Raji (cell line): ENCODE results near the gene MLYCD.

Experiments
- POLR2A ChIP-seq: IDR thresholded peaks from 2 replicates; pipeline ENCODE4 v1.6.1; 2011; ENCODE audit warnings: low read depth, low read length, control low read depth; ENCODE audit not compliant: insufficient read depth

The MLYCD gene

DNA sequence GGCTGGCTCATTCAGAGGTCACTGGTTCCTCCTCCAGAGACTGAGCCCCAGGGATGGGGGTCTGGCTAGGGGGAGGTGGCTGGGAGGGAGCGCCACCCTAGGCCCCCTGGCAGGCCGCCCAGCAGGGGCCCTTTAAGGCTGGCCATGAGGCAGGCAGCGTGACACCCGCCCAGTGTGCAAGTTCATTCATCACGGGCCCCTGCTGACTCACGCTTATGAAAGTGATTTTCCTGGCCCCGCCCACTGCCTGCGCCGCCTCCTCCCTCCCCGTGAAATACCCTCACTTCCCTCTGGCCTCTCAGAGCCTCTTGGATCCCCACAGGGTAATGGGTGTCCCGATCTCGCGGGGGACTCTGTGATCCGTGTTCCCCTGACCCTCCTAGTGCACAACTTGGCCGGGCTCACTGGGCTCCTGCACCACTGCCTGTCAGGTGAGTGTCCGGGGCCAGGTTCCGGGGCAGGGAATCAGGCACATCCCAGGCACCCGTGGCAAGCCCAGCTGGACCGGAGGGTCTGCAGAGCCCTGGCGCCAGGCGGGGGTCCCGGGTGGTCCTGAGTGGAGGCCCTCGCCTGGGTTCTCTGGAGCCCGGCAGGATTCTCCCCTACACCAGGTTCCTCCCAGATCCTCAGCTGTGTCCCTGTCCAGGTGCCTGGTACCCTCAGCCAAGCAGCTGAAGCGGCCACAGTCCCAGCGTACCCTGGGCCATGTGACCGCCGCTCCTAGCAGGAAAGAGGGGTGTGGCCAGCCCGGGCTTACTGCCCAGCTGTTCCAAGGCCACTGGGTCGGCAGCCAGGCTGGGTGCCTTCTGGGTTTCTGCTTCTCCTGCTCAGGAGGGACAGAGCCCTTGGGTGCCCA, 54.3 kb downstream of the MLYCD start, which contains the start of gene OSGIN1:
Gene OSGIN1, plus strand, starts transcription at position 301 of the 856 bp plus-strand sequence. CDS start 4,432 bp downstream, outside the sequence.
- peak; percentile 60 for TF ChIP-seq POLR2A

DNA sequence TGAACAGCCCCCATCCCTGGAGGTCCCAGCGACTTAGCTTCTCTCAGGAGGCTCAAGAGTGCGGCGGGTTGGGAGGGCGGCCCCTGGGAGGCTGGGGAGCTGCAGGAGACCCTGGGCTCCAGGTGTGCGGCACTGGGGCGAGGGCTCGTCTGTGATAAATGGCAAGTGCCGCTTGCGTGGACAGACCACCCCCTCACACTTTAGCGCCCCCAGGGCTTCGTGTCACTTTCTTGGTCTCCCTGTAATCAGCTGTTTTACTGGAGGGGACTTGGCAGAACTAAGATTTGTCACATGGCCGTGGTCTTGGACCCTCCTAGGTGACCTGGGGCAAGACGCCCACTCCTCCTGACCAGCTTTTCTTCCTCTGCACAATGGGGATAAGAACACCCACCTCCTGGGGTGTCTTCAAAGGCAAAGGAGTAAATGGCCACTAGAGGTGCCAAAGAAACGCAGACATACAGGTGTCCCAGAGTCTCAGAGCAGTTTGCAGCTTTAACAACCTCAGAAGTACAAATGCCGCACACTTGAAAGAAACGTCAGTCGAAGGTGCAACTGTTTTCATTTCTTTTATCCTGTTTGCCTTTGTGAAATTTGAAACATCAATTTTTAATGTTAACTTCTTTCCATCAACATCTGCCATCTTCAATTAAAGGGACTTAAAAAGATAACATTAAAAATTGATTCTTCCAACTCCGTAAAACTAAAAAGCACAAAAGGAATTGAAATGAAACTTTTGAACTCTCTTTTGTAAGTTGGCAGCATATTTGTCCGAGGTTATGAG, 55.1 kb downstream of the MLYCD start:
- TF ChIP-seq POLR2A, result no peak

DNA sequence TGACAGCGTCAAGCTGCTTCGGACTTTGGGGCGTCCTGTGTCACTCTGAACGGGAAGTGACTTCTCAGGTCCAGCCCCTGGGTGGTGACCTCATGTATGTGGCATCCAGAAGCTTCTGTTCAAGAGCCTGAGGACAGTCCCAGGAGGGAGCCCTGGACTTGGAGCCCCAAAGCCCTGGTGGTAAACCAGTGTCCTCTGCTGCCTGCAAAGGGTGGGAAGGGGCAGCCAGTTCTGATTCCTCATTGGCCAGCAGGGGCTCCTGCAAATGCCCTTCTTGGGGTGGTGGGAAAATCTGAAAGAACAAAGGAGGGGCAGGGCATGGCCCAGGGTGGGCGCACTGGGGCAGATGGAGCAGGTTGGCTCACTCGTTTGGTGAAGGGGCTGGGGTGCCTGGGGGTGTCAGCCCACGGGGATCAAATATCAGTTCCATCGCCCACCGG, 55.7 kb downstream of the MLYCD start:
- TF ChIP-seq POLR2A, result no peak

DNA sequence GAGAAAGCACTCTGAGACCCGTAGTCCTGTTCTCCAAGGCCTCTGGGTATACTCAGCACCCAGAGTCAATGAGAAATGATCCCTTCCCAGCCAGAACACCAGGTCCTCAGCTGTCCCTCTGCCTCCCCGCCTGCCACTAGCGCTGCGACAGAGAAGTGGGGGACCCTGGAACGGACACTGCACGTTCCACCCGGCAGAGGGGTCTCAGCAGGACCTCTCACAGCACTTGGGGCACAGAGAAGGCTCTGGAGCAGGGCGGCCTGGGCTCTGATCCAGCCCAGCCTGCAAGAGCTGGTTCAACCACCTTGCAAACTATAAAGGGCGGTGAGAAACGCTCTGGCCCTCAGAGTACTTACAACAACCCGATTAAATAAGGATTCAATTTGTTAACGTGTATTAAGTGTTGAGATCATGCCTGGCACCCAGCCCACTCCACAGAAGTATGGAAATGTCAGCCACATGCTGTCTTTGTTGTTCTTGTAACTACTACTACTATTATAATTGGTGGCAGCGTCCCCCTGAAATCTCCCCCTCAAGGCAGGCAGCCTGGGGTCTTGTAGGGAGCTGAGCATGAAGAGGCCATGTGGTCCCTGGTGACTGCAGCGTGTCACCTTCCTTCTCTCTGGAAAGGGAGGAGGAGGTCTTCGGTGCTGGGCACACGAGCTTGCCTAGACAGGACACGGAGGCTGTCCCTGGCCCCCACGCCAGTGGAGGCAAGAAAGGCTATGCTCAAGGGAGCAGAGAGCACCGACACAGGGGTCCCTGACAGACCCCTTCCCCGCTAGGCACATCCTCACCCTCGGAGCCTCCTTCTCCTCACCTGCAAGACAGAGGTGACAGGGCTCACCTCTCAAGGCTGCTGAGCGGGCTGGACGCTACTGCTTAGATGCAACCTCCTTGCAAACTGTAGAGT, 56.6 kb downstream of the MLYCD start:
- TF ChIP-seq POLR2A, result no peak

DNA sequence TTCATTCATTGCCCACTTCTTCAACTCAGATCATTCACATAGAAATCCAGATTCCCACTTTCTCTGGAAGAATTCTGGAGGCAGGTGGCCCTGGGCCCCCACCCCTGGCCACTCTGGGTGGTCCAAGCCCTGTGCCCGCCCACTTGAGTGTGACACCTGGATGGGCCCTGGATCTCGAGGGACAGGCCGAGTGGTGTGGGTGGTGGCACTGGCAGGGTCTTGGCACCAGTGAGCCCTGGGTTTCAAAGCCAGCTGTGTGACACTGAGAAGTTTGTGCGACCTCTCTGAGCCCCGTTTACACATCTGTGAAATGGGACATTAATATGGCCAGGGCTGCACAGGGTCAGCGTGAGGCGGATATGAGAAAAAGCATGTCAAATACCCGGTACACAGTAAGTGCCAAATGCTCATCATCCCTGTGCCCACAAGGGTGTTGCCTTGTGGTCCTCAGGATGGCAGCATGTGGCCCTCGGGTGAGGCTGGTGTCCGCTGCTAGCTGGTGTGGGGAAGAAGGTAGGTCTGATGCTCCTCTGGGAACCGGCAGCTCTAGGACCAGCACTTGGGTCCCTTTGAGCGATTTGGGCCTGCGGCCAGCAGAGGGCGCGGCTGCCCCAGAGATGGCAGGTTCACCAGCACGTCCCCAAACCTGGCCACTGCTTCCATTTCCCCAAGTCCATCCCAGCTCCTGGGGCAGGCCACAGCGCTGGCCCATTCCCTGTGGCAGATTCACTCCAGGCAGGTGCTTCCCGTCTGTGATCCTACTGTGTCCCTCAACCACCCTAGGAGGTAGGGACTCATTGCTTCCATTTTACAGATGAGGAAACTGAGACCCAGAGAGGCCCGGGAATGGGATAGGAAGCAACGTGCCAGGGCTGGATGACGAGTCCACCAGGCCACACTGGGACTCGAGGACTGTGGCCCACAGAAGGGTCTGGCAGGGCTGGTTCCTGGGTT, 57.7 kb downstream of the MLYCD start:
- TF ChIP-seq POLR2A, result no peak

DNA sequence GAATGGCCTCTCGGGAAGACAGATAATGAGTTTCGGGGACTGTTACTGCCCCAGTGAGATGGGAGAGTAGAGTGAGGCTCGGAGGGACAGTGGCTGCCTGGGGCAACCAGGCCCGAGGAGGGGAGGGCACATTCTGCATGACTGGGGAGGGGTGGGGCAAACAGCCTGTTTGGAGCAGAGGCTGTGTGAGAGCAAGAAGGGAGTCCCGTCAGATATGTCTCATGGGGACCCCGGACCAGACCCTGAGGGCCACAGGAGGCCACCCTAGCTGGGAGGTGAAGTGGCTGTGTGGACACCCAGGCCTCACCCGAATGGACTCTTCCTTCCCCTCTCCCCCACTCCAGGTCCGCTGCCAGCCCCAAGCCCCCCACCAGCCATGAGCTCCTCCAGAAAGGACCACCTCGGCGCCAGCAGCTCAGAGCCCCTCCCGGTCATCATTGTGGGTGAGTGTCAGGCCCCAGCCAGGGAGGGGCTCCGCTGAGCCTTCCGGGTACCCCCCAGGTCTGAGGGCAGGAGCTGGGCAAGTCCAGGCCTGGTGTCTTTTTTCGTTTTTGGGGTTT, 58.5 kb downstream of the MLYCD start:
- no peak for TF ChIP-seq POLR2A

DNA sequence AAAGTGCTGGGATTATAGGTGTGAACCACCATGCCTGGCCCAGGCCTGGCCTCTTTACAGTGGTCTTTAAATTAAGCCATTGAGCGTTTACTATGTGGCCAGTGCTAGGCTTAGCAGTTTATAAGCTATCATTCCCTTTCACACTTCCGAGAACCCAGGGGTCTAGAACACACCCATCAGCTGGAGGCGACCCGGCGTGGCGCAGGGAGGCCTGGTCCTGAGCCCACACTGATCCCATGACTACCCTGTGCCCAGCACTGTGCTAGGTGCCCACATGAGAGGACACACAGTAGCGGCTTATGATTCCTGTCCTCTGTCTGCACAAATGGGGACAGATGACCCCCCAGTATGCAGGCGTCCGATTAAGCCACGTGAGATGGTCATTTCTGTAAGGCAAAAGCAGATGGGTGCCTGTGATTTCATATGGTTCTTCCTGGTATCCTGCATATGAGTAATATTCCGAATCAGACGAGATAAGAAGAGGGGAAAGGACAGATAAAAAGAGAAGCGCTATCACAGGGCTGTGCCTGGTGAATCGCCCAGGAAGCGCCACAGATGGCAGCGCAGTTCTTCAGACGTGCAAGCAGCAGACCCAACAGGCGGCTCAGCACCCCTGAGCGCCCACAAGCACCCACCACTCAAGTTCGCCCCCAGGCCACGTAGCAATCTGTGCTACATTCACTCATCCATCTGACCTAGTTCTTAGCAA, 59.4 kb downstream of the MLYCD start:
- TF ChIP-seq POLR2A, result no peak

DNA sequence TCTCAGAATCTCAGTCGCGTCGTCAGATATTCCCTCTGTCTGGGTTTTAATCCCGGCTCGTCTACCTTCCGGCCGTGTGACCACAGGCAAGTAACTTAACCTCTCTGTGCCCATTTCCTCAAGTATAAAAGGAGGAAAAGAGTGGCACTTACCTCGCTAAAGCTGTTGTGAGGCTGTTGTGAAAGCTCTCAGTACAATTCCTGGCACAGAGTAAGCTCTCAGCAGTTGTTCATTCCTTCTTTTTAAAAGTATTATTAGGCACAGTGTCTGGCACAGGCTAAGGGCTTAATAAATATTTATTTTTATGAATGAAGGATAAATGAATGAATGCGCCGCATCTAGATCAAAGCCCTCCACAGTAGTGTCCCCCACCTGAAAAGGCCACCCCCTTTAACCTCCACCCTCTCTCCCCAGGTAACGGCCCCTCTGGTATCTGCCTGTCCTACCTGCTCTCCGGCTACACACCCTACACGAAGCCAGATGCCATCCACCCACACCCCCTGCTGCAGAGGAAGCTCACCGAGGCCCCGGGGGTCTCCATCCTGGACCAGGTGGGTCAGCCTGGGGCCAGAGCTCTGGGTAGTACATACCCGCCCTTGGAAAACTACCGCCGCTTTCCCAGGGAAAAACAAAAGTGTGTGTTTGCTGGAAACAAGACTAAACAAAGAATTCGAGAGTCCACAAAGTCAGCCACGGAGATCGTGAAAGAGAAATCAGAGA, 60.1 kb downstream of the MLYCD start:
- no peak for TF ChIP-seq POLR2A

DNA sequence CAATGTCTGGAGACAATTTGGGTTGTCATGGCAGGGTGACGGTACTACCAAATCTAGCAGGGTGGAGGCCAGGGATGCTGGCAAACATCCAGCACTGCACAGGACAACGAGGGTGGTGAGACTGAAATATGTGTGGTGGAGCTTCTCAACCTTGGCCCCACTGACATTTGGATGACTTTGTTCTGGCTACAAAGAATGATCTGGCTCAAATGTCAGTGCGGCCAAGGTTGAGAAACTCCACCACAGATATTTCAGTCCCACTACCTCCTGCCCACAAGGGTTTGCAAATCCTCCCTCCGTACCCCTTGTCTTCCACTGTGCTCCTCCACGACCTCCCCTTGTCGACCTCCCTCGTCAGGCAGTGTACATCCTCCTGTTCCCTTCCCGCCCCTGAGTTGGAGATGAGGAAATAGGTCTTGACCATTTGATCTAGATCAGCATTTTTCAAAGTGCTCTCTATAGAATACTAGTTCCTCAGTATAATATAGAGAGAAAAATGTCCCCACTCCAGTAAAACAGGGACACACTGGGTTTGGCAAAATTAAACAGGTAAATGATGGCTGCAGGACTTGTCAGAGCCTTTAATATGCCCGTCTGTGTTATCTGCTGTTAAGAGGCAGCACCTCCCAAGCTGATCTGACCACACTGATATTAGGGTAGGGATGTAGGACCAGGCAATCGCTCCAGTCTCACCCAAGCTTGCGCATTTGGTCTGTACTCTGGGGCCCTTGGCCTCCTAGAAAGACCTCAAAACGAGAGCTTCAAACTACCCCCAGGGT, 60.9 kb downstream of the MLYCD start:
- no peak for TF ChIP-seq POLR2A

DNA sequence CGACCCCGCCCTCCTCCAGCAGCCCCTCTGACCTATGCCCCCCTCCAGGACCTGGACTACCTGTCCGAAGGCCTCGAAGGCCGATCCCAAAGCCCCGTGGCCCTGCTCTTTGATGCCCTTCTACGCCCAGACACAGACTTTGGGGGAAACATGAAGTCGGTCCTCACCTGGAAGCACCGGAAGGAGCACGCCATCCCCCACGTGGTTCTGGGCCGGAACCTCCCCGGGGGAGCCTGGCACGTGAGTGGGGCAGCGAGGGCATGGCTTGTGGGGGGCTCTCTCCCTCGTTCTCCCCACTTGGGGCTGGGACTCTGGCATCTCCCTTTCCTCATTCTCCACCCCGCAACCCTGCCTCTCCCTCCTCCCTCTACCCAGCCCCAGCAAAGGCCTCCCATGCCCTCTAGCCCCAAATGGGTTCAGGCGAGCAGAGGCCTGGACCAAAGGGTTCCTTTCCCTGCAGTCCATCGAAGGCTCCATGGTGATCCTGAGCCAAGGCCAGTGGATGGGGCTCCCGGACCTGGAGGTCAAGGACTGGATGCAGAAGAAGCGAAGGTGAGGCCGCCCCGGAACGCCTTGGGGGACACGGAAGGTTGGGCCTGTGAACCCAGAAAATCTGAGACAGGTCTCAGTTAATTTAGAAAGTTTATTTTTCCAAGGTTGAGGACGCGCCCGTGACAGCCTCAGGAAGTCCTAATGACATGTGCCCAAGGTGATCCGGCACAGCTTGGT, 61.8 kb downstream of the MLYCD start:
- no peak for TF ChIP-seq POLR2A

DNA sequence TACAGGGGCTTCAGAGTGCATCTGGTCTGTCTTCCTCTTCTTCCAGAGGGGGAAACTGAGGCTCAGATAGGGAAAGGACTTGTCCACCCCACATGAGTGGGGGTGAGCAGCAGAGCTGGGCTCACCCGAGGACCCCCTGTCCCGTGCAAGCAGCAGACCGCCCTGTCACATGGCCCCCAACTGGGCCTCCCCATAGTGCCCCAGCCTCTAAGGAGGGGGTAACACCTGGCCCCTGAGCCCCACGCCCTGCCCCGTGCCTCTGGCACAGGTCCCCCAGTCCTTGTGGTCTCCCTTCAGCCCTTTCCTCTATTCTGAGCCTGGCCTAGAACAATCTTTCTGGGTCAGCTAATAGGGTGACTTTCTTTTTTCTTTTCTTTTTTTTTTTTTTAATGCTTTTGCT, 62.7 kb downstream of the MLYCD start:
- no peak for TF ChIP-seq POLR2A
